Bronchial smooth muscle cell (primary cell): ENCODE data around the gene SPANXB1. TPM values are rescaled to one million over a fixed set of nuclear protein-coding genes. Genes with fewer than 3 reads are reported as not detected.

Experiments used
- total RNA-seq: library from RNA; depleted of rRNA; stranded (reverse); fragments of >200 nt; gene quantifications from 2 replicates; pipeline ENCODE4 v1.2.1, GENCODE V29; 2014

Gene SPANXB1
- not detected in 2 replicates for total RNA-seq

GRCh38 chrX:141002568-141002967, at the start of gene SPANXB1:
Gene SPANXB1 (plus strand): TSS chrX:141002594. CDS start chrX:141002694, 100 bp downstream.

Other genes with a start within 250 kb of the SPANXB1 start
- gene LDOC1, start 174.5 kb downstream of the SPANXB1 start, total RNA-seq: 6.8 and 9.9 TPM in 2 replicates
- not detected in 2 replicates for gene SPANXC, start 239.9 kb downstream of the SPANXB1 start, total RNA-seq